Ovary (tissue), 9 donors: ENCODE measurements around the gene RFESD. TPM values are rescaled to one million over a fixed set of nuclear protein-coding genes. Genes with fewer than 3 reads are reported as not detected.
A peak's percentile ranks its signal among the peaks of the same experiment; 100 is the strongest.

Source experiments
- DNase-seq, 5 donors: peaks; one replicate each; pipeline ENCODE4 v3.0.0-alpha.2; 2019 to 2020
- H3K27ac ChIP-seq, 2 donors: fragments of 200-600 bp; one replicate each; pipeline versions ENCODE4 v1.5.1 to v1.8.0; 2019 to 2022
- H3K27me3 ChIP-seq: fragments of 200-600 bp; one replicate; pipeline ENCODE4 v1.8.0; 2022
- H3K36me3 ChIP-seq: fragments of 200-600 bp; sonication (generic); one replicate; pipeline ENCODE4 v1.5.1; 2019
- H3K4me1 ChIP-seq: one replicate; pipeline ENCODE4 v1.8.1; 2013; ENCODE audit warnings: mild to moderate bottlenecking, moderate library complexity; ENCODE audit not compliant: insufficient read depth
- H3K4me3 ChIP-seq: fragments of 200-600 bp; sonication (generic); one replicate; pipeline ENCODE4 v1.5.1; 2017
- H3K9me3 ChIP-seq, 2 donors: fragments of 200-600 bp in 1 of 2; sonication (generic) in 1 of 2; one replicate each; pipeline versions ENCODE4 v1.5.1 to v1.8.1; 2013 to 2019; ENCODE audit warnings: mild to moderate bottlenecking in 1 of 2, moderate library complexity in 1 of 2
- CTCF ChIP-seq, 3 donors: fragments of 450-650 bp in 2 of 3; fragments of 200-600 bp in 1 of 3; IDR thresholded peaks; one replicate each; pipeline versions ENCODE4 v1.5.1 to v1.8.0; 2016 to 2022; ENCODE audit warnings: antibody characterized with exemption in 3 of 3, mild to moderate bottlenecking in 1 of 3
- EP300 ChIP-seq: sonication (generic); formaldehyde crosslinking; IDR thresholded peaks from one replicate; pipeline ENCODE4 v1.6.1; 2017; ENCODE audit warnings: antibody characterized with exemption
- POLR2A ChIP-seq: fragments of 450-650 bp; IDR thresholded peaks from one replicate; pipeline ENCODE4 v1.6.1; 2017; ENCODE audit warnings: antibody characterized with exemption, mild to moderate bottlenecking, moderate library complexity
- WGBS, 3 donors: extraction: QIAGEN DNeasy Blood & Tissue Kit in 1 of 3; methylation state at CpG; one replicate each; pipeline versions ENCODE4 v1.1.5 to v1.1.7; 2013 to 2017; 5-methylcytosine and 5-hydroxymethylcytosine counted together
- intact Hi-C, 4 donors: fragments of 100-400 bp; cut with DNase I; formaldehyde crosslinking; loops; one replicate each; pipeline versions ENCODE4 v1.11.0 to v1.15.1; 2022 to 2023
- polyA plus RNA-seq, 2 donors: library from polyadenylated mRNA; stranded (reverse); fragments of 200-250 nt in 1 of 2; fragments of 350-450 nt in 1 of 2; fragmentation: Illumina TruSeq in 1 of 2; extraction: RNeasy Lipid Tissue Mini Kit (QIAGEN cat#74804) in 1 of 2; gene quantifications; one replicate each; pipeline ENCODE4 v1.2.3, GENCODE V29; 2013 to 2014
- total RNA-seq, 7 donors: library from RNA; depleted of rRNA in 2 of 7; stranded (reverse); fragments of >200 nt in 2 of 7; fragmentation: NEBNext Ultra II Directional in 3 of 7; extraction: Animal tissue kit (Norgen Biotek cat#: 25700) in 3 of 7; gene quantifications; one replicate each; pipeline versions ENCODE4 v1.1.0 to v1.2.4, GENCODE V29; 2016 to 2023
- donor health status: DM: no; HTN: no; CAD: no; lungs with moderate emphysema.
- donor health status: DM: no; HTN: no; CAD: no.
- donor health status: Bipolar disorder and iron deficiency.
- donor health status: DM: yes; HTN: yes; CAD: no.
- donor health status: DM: no; HTN: no; CAD: no.
- donor health status: DM: yes; HTN: yes; CAD: no.

Gene RFESD
- total and polyA plus RNA-seq, 9 donors: 1.1 to 5.0 (median 3.2) TPM

GRCh38 chr5:95620030-95620869 lies 26.3 kb upstream of the RFESD start, which contains the start of gene GPR150:
Gene GPR150 (plus strand): TSS chr5:95620087. CDS start chr5:95620276, 189 bp downstream.
- peak within 1 kb of the TSS; percentile 43 for H3K4me3 ChIP-seq
- H3K27me3 ChIP-seq: no peaks in the 10 kb centered on the region
- peak in 2 of 5 donors; percentile 30 to 50 for DNase-seq
- intact Hi-C loops: loop anchor here in 1 of 4 donors (10.0 kb wide), 1 partner anchor 975 kb away; no protein-coding TSS in a partner anchor
- WGBS, 3 donors: 0 to 1% (median 1%) methylated on average over 36 to 85 of the region's 85 CpGs
- no peaks in the 10 kb centered on the region for H3K36me3 ChIP-seq
- no peaks in the 10 kb centered on the region for H3K9me3 ChIP-seq
- no peak within 1 kb of the TSS for H3K27ac ChIP-seq
- TF ChIP-seq POLR2A (no peak), EP300 (no peak), CTCF (IDR thresholded peaks at IDR 0.05) (no peak)
- peaks cover 8% of the 10 kb centered on the region for H3K4me1 ChIP-seq

GRCh38 chr5:95620870-95621838 lies 25.4 kb upstream of the RFESD start:
- no peak for TF ChIP-seq EP300
- no peak for TF ChIP-seq CTCF (IDR thresholded peaks at IDR 0.05)
- no peak for TF ChIP-seq POLR2A
- 2 to 7% (median 3%) methylated on average over 23 to 92 of the region's 92 CpGs for WGBS, 3 donors
- peaks cover 8% of the 10 kb centered on the region for H3K4me1 ChIP-seq
- no peaks in the 10 kb centered on the region for H3K9me3 ChIP-seq
- intact Hi-C loops: loop anchor here in 1 of 4 donors (10.0 kb wide), 1 partner anchor 974 kb away; no protein-coding TSS in a partner anchor
- peak in 2 of 5 donors; percentile 23 to 39 for DNase-seq
- no peak overlapping the region for H3K27ac ChIP-seq
- no peaks in the 10 kb centered on the region for H3K27me3 ChIP-seq
- H3K4me3 ChIP-seq: peak overlapping the region; percentile 43
- H3K36me3 ChIP-seq: no peaks in the 10 kb centered on the region

- DNase-seq: no peak
- intact Hi-C loops: loop anchor here in 1 of 4 donors (10.0 kb wide), 1 partner anchor 973 kb away; no protein-coding TSS in a partner anchor
- Histone ChIP-seq H3K9me3 (no peaks in the 10 kb centered on the region), H3K27me3 (no peaks in the 10 kb centered on the region), H3K4me1 (peaks cover 8% of the 10 kb centered on the region), H3K27ac (no peak overlapping the region), H3K4me3 (no peak overlapping the region), H3K36me3 (no peaks in the 10 kb centered on the region)
- 50 to 68% (median 58%) methylated on average over 8 of the region's 8 CpGs for WGBS, 3 donors
- TF ChIP-seq POLR2A: no peak
- no peak for TF ChIP-seq EP300
- TF ChIP-seq CTCF (IDR thresholded peaks at IDR 0.05): no peak
These were observed 24.5 kb upstream of the RFESD start for GRCh38 chr5:95621839-95622629.
